SH-SY5Y (cell line): ENCODE data around the gene VSX1.

Source experiments
- GATA2 ChIP-seq: IDR thresholded peaks from 2 replicates; pipeline ENCODE4 v1.6.1; 2011; ENCODE audit warnings: mild to moderate bottlenecking, low read depth, low read length
- GATA3 ChIP-seq: IDR thresholded peaks from 2 replicates; pipeline ENCODE4 v1.6.1; 2011; ENCODE audit warnings: low read depth, mild to moderate bottlenecking, low read length, moderate library complexity

VSX1 gene

GRCh38 chr20:25057234-25058050 lies 24.5 kb downstream of the VSX1 start:
- no peak for TF ChIP-seq GATA3
- no peak for TF ChIP-seq GATA2

- TF ChIP-seq GATA2 (no peak), GATA3 (no peak)
Measured at GRCh38 chr20:25056690-25057233, 25.2 kb downstream of the VSX1 start.

GRCh38 chr20:25055711-25056495 lies 26.0 kb downstream of the VSX1 start:
- TF ChIP-seq GATA2 (no peak), GATA3 (no peak)

- TF ChIP-seq GATA2, result no peak
- no peak for TF ChIP-seq GATA3
Measured at GRCh38 chr20:25054995-25055629, 26.8 kb downstream of the VSX1 start.

- TF ChIP-seq GATA2, result no peak
- no peak for TF ChIP-seq GATA3
Measured at GRCh38 chr20:25054096-25054820, 27.7 kb downstream of the VSX1 start.

- TF ChIP-seq GATA2 (no peak), GATA3 (no peak)
Measured at GRCh38 chr20:25053255-25054031, 28.5 kb downstream of the VSX1 start.

- TF ChIP-seq GATA2 (no peak), GATA3 (no peak)
Measured at GRCh38 chr20:25052255-25053194, 29.4 kb downstream of the VSX1 start.

- no peak for TF ChIP-seq GATA3
- no peak for TF ChIP-seq GATA2
Measured at GRCh38 chr20:25051386-25052155, 30.4 kb downstream of the VSX1 start.

- TF ChIP-seq GATA2 (no peak), GATA3 (no peak)
Measured at GRCh38 chr20:25050501-25051350, 31.2 kb downstream of the VSX1 start.

GRCh38 chr20:25050082-25050481 lies 31.9 kb downstream of the VSX1 start:
- TF ChIP-seq GATA3, result no peak

- TF ChIP-seq GATA2 (no peak), GATA3 (no peak)
Measured at GRCh38 chr20:25049261-25050060, 32.5 kb downstream of the VSX1 start.
